ENCODE results near the gene PAX7.

- TF ChIP-seq CTCF (IDR thresholded peaks at IDR 0.05) (no peak), POLR2A (IDR thresholded peaks at IDR 0.05) (no peak), EP300 (IDR thresholded peaks at IDR 0.05) (no peak)
These were observed 77.1 kb downstream of the PAX7 start for GRCh38 chr1:18707696-18708257.
